GM12874 (cell line): ENCODE measurements around the gene CPXM2.
A peak's percentile ranks its signal among the peaks of the same experiment; 100 is the strongest.

ENCODE experiments used
- CTCF ChIP-seq: IDR thresholded peaks from 2 replicates; pipeline ENCODE4 v1.5.1; 2011; ENCODE audit warnings: low read depth, mild to moderate bottlenecking, control low read depth, low read length, moderate library complexity; ENCODE audit not compliant: insufficient read depth

The CPXM2 gene

GRCh38 chr10:123904834-123905409 lies 13.3 kb upstream of the CPXM2 start:
- no peak for TF ChIP-seq CTCF

GRCh38 chr10:123903621-123904020 lies 12.0 kb upstream of the CPXM2 start:
- no peak for TF ChIP-seq CTCF

- TF ChIP-seq CTCF: no peak
Measured at GRCh38 chr10:123901621-123902020, 10.0 kb upstream of the CPXM2 start.

GRCh38 chr10:123897146-123897545 lies 5.5 kb upstream of the CPXM2 start:
- TF ChIP-seq CTCF: peak; percentile 30; the same call in 1 of the 2 replicates

- TF ChIP-seq CTCF: no peak
Measured at GRCh38 chr10:123896246-123896927, 4.8 kb upstream of the CPXM2 start.

- TF ChIP-seq CTCF: no peak
Measured at GRCh38 chr10:123893651-123894050, 2.0 kb upstream of the CPXM2 start.

- TF ChIP-seq CTCF: no peak
Measured at GRCh38 chr10:123890756-123891143, 857 bp downstream of the CPXM2 start.
